Activated naive CD8-positive, alpha-beta T cell (primary cell): ENCODE results near the gene FAM168B.
"Not testable (repeated sequence)": the region's sequence is repeated elsewhere in the genome, so short reads cannot be mapped to it uniquely, and the experiment has no call there.

Experiments used
- H3K27ac Mint-ChIP-seq: one replicate; pipeline ENCODE4 v1.8.0; 2021; ENCODE audit warnings: mixed read lengths
- H3K27me3 Mint-ChIP-seq: one replicate; pipeline ENCODE4 v1.8.0; 2021; ENCODE audit warnings: mixed read lengths
- H3K36me3 Mint-ChIP-seq: one replicate; pipeline ENCODE4 v1.8.0; 2021; ENCODE audit warnings: mixed read lengths
- H3K4me1 Mint-ChIP-seq: one replicate; pipeline ENCODE4 v1.8.0; 2021; ENCODE audit warnings: low read depth, mixed read lengths
- H3K4me3 Mint-ChIP-seq: one replicate; pipeline ENCODE4 v1.8.0; 2021; ENCODE audit warnings: mild to moderate bottlenecking, mixed read lengths
- H3K9me3 Mint-ChIP-seq: one replicate; pipeline ENCODE4 v1.8.0; 2021; ENCODE audit warnings: low read depth, mixed read lengths

Gene FAM168B

GRCh38 chr2:131113566-131114227 lies 20.4 kb upstream of the FAM168B start:
- Mint-ChIP-seq H3K4me1 (peaks cover 77% of the 10 kb centered on the region), H3K27me3 (no peaks in the 10 kb centered on the region), H3K36me3 (peaks cover 28% of the 10 kb centered on the region), H3K4me3 (no peak overlapping the region), H3K9me3 (peaks cover 4% of the 10 kb centered on the region), H3K27ac (no peak overlapping the region)

- Mint-ChIP-seq H3K9me3 (peaks cover 4% of the 10 kb centered on the region), H3K36me3 (peaks cover 28% of the 10 kb centered on the region), H3K4me3 (no peak overlapping the region), H3K27me3 (no peaks in the 10 kb centered on the region), H3K4me1 (peaks cover 76% of the 10 kb centered on the region), H3K27ac (peak overlapping the region; percentile 37)
Observed at GRCh38 chr2:131112529-131112928, 19.3 kb upstream of the FAM168B start.

DNA sequence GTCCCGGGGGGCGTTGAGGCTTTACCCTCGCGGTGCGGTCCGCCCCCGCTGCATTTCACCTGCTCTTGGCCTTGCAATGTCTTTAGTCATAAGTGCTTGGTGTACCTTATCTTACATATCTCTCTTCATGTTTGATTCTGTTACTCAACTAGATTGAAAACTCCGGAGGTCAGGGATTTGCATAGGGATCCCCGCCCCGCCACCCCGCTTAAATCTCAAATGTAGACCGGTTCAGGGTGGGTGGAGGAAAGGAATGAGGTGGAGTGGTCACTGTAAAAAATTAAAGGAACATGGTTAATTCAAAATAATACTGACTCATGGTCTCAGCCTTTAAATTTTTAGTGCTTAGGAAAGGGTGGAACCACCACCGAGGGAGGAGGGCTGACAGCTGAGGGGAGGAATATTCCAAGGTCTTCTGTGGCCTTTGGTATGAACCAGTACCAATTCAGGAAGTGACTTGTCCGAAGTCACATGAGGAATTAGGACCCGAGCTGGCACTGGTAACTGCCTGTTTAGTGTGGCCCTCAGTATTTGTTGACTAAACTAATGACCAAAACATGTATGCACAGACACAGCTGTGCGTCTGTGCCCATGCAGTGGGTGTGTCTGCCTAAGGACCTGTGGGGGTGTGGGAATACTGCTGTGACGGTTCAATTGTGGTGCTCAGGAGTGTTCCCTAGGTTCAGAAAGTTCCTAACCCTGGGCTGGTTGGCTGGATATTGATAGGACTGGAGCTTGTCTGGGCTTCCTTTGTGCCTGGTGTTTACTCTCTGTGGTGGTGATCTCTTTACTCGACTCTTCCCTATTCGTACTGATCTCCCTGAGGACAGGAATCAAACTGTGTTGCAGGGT lies 12.9 kb upstream of the FAM168B start:
- peak overlapping the region; percentile 99 for H3K27ac Mint-ChIP-seq
- H3K9me3 Mint-ChIP-seq = no peaks in the 10 kb centered on the region
- peaks cover 8% of the 10 kb centered on the region for H3K36me3 Mint-ChIP-seq
- peak overlapping the region; percentile 97 for H3K4me3 Mint-ChIP-seq
- no peaks in the 10 kb centered on the region for H3K27me3 Mint-ChIP-seq
- peaks cover 64% of the 10 kb centered on the region for H3K4me1 Mint-ChIP-seq

GRCh38 chr2:131105156-131105949 lies 12.1 kb upstream of the FAM168B start, which contains the start of gene PLEKHB2:
Gene PLEKHB2, plus strand, starts transcription at chr2:131105336. Its CDS starts 15,606 bp downstream, at chr2:131120942.
- Mint-ChIP-seq H3K4me3 (peak within 1 kb of the TSS; percentile 97), H3K27ac (peak within 1 kb of the TSS; percentile 99), H3K4me1 (peaks cover 56% of the 10 kb centered on the region), H3K9me3 (no peaks in the 10 kb centered on the region), H3K36me3 (peaks cover 5% of the 10 kb centered on the region), H3K27me3 (no peaks in the 10 kb centered on the region)

GRCh38 chr2:131104487-131105155 lies 11.4 kb upstream of the FAM168B start:
- peak overlapping the region; percentile 99 for H3K27ac Mint-ChIP-seq
- peak overlapping the region; percentile 97 for H3K4me3 Mint-ChIP-seq
- no peaks in the 10 kb centered on the region for H3K27me3 Mint-ChIP-seq
- peaks cover 50% of the 10 kb centered on the region for H3K4me1 Mint-ChIP-seq
- H3K9me3 Mint-ChIP-seq = no peaks in the 10 kb centered on the region
- peaks cover 5% of the 10 kb centered on the region for H3K36me3 Mint-ChIP-seq

DNA sequence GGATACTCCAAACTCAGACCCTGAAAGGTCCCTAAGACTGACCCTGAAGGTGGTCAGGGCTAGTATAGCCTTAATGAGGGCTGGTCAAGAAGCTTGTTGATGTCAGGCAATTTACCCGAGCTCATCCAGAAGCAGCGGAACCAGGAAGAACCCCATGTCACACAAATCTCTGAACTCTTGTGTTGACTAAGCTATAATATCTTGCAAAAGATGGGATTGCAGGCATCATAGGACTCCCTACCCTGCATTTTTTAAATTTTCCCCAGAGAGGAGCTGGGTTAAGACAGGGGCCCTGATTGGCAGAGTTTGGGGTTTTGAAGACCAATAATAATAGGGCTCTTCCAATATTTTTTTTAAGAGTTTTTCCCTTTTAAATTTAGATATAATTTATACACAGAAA lies 9.9 kb upstream of the FAM168B start:
- Mint-ChIP-seq H3K4me3 (no peak overlapping the region), H3K4me1 (peaks cover 39% of the 10 kb centered on the region), H3K27me3 (no peaks in the 10 kb centered on the region), H3K9me3 (no peaks in the 10 kb centered on the region), H3K36me3 (no peaks in the 10 kb centered on the region), H3K27ac (peak overlapping the region; percentile 50)

- Mint-ChIP-seq H3K36me3 (no peaks in the 10 kb centered on the region), H3K4me3 (peak overlapping the region; percentile 93), H3K27ac (peak overlapping the region; percentile 92)
Observed at GRCh38 chr2:131094463-131095281, 1.4 kb upstream of the FAM168B start.

GRCh38 chr2:131093696-131094462 lies 619 bp upstream of the FAM168B start:
- Mint-ChIP-seq H3K27me3 (no peaks in the 10 kb centered on the region), H3K27ac (peak overlapping the region; percentile 92), H3K9me3 (no peaks in the 10 kb centered on the region), H3K4me3 (peak overlapping the region; percentile 93), H3K36me3 (no peaks in the 10 kb centered on the region), H3K4me1 (peaks cover 24% of the 10 kb centered on the region)

More at GRCh38 chr2:131094463-131095281, 1.4 kb upstream of the FAM168B start:
- H3K9me3 Mint-ChIP-seq = no peaks in the 10 kb centered on the region
- no peaks in the 10 kb centered on the region for H3K27me3 Mint-ChIP-seq
- H3K4me1 Mint-ChIP-seq = peaks cover 19% of the 10 kb centered on the region

DNA sequence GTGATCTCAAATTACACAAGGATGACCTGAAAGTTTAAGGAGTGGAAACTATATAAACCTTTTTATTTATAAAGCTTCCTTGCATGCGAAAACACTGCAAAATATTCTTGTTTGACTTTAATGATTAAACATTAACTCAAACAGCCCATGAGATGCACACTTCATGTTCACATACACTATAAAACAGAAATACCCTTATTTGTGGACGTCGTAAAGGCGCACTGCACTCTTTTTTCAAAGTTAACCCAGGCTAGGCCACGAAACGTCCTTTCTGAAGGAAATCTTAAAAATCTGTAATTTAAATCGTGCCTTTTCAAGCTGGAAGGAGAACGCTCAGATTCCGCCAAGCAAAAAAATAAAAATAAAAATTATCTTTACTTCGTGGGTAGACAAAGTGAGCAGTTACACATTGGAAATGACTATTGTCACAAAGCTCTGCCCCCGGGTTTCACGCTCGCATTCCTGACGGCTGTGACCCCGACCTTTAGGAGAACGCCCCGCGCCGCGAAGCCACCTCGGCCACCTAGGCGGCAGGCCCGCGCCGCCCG lies 728 bp downstream of the FAM168B start:
- Mint-ChIP-seq H3K9me3 (no peaks in the 10 kb centered on the region), H3K4me3 (peak overlapping the region; percentile 89), H3K27ac (peak overlapping the region; percentile 84), H3K27me3 (no peaks in the 10 kb centered on the region), H3K36me3 (peaks cover 3% of the 10 kb centered on the region), H3K4me1 (peaks cover 30% of the 10 kb centered on the region)

DNA sequence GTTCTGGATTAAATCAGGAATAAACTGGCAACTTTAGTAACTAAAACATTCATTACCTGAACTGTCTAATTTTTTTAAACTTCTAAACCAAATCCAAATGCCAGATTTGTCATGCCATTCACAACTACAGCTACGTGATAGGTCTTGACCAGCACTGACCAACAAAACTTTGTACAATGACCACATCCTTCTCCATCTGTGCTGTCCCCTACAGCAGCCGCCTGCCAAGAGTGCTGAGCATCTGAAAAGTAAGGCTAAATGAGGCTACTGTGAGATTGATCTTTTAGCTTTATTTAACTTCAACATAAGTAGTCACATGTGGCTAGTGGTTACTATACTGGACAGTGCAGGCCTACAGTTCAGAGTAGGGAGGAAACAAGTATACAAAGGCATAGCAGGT lies 7.6 kb downstream of the FAM168B start:
- peaks cover 56% of the 10 kb centered on the region for H3K4me1 Mint-ChIP-seq
- no peaks in the 10 kb centered on the region for H3K9me3 Mint-ChIP-seq
- no peaks in the 10 kb centered on the region for H3K27me3 Mint-ChIP-seq
- H3K36me3 Mint-ChIP-seq = peaks cover 3% of the 10 kb centered on the region
- H3K4me3 Mint-ChIP-seq = peak overlapping the region; percentile 23
- H3K27ac Mint-ChIP-seq = no peak overlapping the region

DNA sequence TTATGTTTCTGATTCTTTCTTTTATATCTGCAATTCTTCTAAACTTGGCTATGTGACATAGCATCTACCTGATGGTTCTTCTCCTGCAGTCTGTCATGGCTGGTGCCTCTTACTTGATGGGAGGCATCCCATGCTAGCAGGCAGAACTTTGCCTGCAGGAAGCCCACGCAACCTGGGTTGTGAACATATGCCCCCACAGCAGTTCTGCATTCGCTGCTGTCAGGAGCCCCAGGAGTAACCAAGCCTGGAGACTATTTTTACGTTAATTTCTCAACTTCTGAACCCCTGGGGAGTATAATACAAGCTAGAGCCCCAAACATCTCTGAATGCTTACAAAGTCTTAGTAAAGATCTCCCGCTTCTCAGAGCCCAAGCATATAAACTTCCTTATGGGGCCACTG lies 12.1 kb downstream of the FAM168B start:
- no peaks in the 10 kb centered on the region for H3K9me3 Mint-ChIP-seq
- H3K4me1 Mint-ChIP-seq = peaks cover 55% of the 10 kb centered on the region
- H3K4me3 Mint-ChIP-seq = no peak overlapping the region
- H3K27me3 Mint-ChIP-seq = no peaks in the 10 kb centered on the region
- H3K36me3 Mint-ChIP-seq = peaks cover 3% of the 10 kb centered on the region
- no peak overlapping the region for H3K27ac Mint-ChIP-seq

DNA sequence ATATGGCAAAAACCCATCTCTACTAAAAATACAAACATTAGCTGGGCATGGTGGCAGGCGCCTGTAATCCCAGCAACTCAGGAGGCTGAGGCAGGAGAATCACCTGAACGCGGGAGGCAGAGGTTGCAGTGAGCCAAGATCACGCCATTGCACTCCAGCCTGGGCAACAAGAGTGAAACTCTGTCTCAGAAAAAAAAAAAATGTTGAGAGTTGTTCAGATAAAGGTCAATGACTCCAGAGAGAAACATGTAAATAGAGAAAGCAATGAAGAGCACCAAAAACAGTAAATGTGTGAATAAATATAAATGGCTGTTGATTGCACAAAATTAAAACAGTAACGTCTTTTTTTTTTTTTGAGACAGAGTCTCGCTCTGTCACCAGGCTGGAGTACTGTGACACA lies 13.3 kb downstream of the FAM168B start:
- H3K36me3 Mint-ChIP-seq, H3K9me3 Mint-ChIP-seq, H3K27me3 Mint-ChIP-seq, H3K4me3 Mint-ChIP-seq: not testable (repeated sequence)
- H3K4me1 Mint-ChIP-seq = peaks cover 50% of the 10 kb centered on the region
- H3K27ac Mint-ChIP-seq = peak overlapping the region; percentile 22

DNA sequence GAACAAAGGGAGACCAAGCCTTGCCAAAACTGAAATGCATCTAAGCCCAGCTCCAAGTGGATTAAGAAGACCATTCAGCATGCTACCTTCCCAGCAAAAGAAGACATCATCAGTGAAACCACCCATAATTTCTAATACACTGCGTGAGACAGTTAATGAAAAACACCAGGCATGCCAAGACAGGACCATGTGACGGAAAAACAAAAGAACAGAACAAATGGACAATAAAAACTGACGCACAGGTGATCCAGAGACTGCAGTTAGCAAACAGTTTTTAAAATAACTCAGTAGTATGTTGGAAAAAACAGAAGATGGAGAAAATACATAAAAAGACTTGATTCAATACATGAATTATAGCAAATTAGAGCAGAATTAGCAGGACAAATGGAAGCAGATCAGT lies 15.3 kb downstream of the FAM168B start:
- H3K36me3 Mint-ChIP-seq = peaks cover 3% of the 10 kb centered on the region
- no peaks in the 10 kb centered on the region for H3K27me3 Mint-ChIP-seq
- H3K27ac Mint-ChIP-seq = peak overlapping the region; percentile 7
- no peaks in the 10 kb centered on the region for H3K9me3 Mint-ChIP-seq
- peaks cover 58% of the 10 kb centered on the region for H3K4me1 Mint-ChIP-seq
- no peak overlapping the region for H3K4me3 Mint-ChIP-seq
